Measurements from ENCODE around the gene ACVR2A.

- TF ChIP-seq, protein P1, sequence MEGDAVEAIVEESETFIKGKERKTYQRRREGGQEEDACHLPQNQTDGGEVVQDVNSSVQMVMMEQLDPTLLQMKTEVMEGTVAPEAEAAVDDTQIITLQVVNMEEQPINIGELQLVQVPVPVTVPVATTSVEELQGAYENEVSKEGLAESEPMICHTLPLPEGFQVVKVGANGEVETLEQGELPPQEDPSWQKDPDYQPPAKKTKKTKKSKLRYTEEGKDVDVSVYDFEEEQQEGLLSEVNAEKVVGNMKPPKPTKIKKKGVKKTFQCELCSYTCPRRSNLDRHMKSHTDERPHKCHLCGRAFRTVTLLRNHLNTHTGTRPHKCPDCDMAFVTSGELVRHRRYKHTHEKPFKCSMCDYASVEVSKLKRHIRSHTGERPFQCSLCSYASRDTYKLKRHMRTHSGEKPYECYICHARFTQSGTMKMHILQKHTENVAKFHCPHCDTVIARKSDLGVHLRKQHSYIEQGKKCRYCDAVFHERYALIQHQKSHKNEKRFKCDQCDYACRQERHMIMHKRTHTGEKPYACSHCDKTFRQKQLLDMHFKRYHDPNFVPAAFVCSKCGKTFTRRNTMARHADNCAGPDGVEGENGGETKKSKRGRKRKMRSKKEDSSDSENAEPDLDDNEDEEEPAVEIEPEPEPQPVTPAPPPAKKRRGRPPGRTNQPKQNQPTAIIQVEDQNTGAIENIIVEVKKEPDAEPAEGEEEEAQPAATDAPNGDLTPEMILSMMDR (IDR thresholded peaks at IDR 0.05), result no peak
- no peak for TF ChIP-seq EZH2 (IDR thresholded peaks at IDR 0.05; ENCODE audit: borderline replicate concordance, insufficient read depth, low read depth, low read length, poor library complexity, severe bottlenecking)
These were observed 25.1 kb downstream of the ACVR2A start for GRCh38 chr2:147869934-147870333.
